Caco-2 (cell line): ENCODE data around the gene GREB1. TPM values are rescaled to one million over a fixed set of nuclear protein-coding genes. Genes with fewer than 3 reads are reported as not detected.

Experiments used
- BruUV-seq: library from RNA; stranded (reverse); fragments of 400-500 nt; replicated peaks from 2 replicates; lab custom pipeline; 2021; lab: Mats Ljungman, UMichigan
- CTCF ChIA-PET: fragments of 300-600 bp; sonication (Branson Sonifier 250); formaldehyde crosslinking; loops from one replicate; lab custom pipeline; 2022; ENCODE audit warnings: antibody characterized with exemption; lab: Charles Lee
- POLR2A ChIA-PET: fragments of 300-600 bp; sonication (Branson Sonifier 250); formaldehyde crosslinking; loops from one replicate; lab custom pipeline; 2022; ENCODE audit warnings: antibody characterized with exemption; lab: Charles Lee
- DNase-seq, 2 experiments: peaks; one replicate each; pipeline versions ENCODE4 v3.0.0 to v3.0.0-alpha.2; 2020 to 2022
- H3K27me3 ChIP-seq: replicated peaks from 2 replicates; pipeline ENCODE4 v1.6.0; 2011; ENCODE audit warnings: low read length; ENCODE audit not compliant: control insufficient read depth, insufficient read depth
- H3K36me3 ChIP-seq: 2 replicates; pipeline ENCODE4 v1.5.1; 2011; ENCODE audit warnings: low read length; ENCODE audit not compliant: control insufficient read depth, insufficient read depth
- H3K4me1 ChIP-seq: fragments of 250-450 bp; sonication (Bioruptor Pico); 2 replicates; pipeline ENCODE4 v1.5.1; 2020; ENCODE audit warnings: mild to moderate bottlenecking
- H3K4me3 ChIP-seq: 2 replicates; pipeline ENCODE4 v1.5.1; 2011; ENCODE audit warnings: low read depth, mild to moderate bottlenecking, control low read depth, low read length
- H3K9me3 ChIP-seq: fragments of 250-450 bp; sonication (Bioruptor Pico); 2 replicates; pipeline ENCODE4 v1.5.1; 2020; ENCODE audit warnings: mild to moderate bottlenecking, moderate library complexity
- H3K27ac Mint-ChIP-seq: one replicate; pipeline ENCODE4 v1.8.0; 2022; ENCODE audit warnings: mixed read lengths; ENCODE audit not compliant: unreplicated experiment
- H3K27me3 Mint-ChIP-seq: one replicate; pipeline ENCODE4 v1.8.0; 2022; ENCODE audit warnings: mixed read lengths; ENCODE audit not compliant: insufficient read depth, unreplicated experiment
- H3K36me3 Mint-ChIP-seq: one replicate; pipeline ENCODE4 v1.8.0; 2022; ENCODE audit warnings: mild to moderate bottlenecking, mixed read lengths; ENCODE audit not compliant: insufficient read depth, unreplicated experiment
- H3K4me1 Mint-ChIP-seq: one replicate; pipeline ENCODE4 v1.8.0; 2022; ENCODE audit warnings: low read depth, mixed read lengths; ENCODE audit not compliant: unreplicated experiment
- H3K4me3 Mint-ChIP-seq: one replicate; pipeline ENCODE4 v1.8.0; 2022; ENCODE audit warnings: mild to moderate bottlenecking, moderate library complexity, mixed read lengths; ENCODE audit not compliant: unreplicated experiment
- H3K9me3 Mint-ChIP-seq: one replicate; pipeline ENCODE4 v1.8.0; 2022; ENCODE audit warnings: mixed read lengths; ENCODE audit not compliant: unreplicated experiment
- CTCF ChIP-seq, 2 experiments: fragments of 200-600 bp in 1 of 2; IDR thresholded peaks; 1 replicate in 1 of 2; 2 replicates in 1 of 2; pipeline versions ENCODE4 v1.5.1 to v1.8.0; 2011 to 2022; ENCODE audit warnings: antibody characterized with exemption in 1 of 2, control low read depth in 1 of 2, inconsistent platforms in 1 of 2, low read depth in 1 of 2, low read length in 1 of 2, mild to moderate bottlenecking in 1 of 2, moderate library complexity in 1 of 2; ENCODE audit not compliant: insufficient read depth in 1 of 2, severe bottlenecking in 1 of 2, unreplicated experiment in 1 of 2
- intact Hi-C: fragments of 100-400 bp; cut with micrococcal nuclease; formaldehyde crosslinking; loops from one replicate; pipeline ENCODE4 v1.10.0; 2022; ENCODE audit not compliant: unreplicated experiment
- total RNA-seq: library from RNA; stranded (reverse); gene quantifications from 2 replicates; pipeline ENCODE4 v1.2.3, GENCODE V29; 2022

GREB1 gene
- total RNA-seq, 1 experiment from 2014 or later = 2.4 TPM

- no peaks in the 10 kb centered on the region for H3K36me3 Mint-ChIP-seq
- H3K36me3 ChIP-seq = no peaks in the 10 kb centered on the region
Measured at GRCh38 chr2:11566383-11566782, 32.5 kb downstream of the GREB1 start.

GRCh38 chr2:11567631-11568031 is 33.8 kb downstream of the GREB1 start:
- Histone ChIP-seq H3K36me3 (no peaks in the 10 kb centered on the region), H3K4me3 (no peak overlapping the region), H3K9me3 (no peaks in the 10 kb centered on the region), H3K4me1 (0 out of 2 replicates have a peak, but pooled peaks cover 3% of the 10 kb centered on the region), H3K27me3 (no peaks in the 10 kb centered on the region)
- ChIA-PET CTCF (no interaction called here), POLR2A (no interaction called here)
- no peak overlapping the region for H3K27ac Mint-ChIP-seq
- no peaks in the 10 kb centered on the region for H3K36me3 Mint-ChIP-seq
- no peak for TF ChIP-seq CTCF (IDR thresholded peaks at IDR 0.05; ENCODE audit: insufficient read depth in 1 of 2, low read depth in 1 of 2, low read length in 1 of 2, severe bottlenecking in 1 of 2, unreplicated experiment in 1 of 2)
- peaks cover 2% of the 10 kb centered on the region for H3K27me3 Mint-ChIP-seq
- no peak overlapping the region for H3K4me3 Mint-ChIP-seq
- H3K4me1 Mint-ChIP-seq = peaks cover 8% of the 10 kb centered on the region
- intact Hi-C loops = no loop called here
- H3K9me3 Mint-ChIP-seq = peaks cover 9% of the 10 kb centered on the region
- DNase-seq = peak in 1 of 2 experiments; percentile 19
- no TSS peak for BruUV-seq

More at GRCh38 chr2:11566383-11566782, 32.5 kb downstream of the GREB1 start:
- peaks cover 9% of the 10 kb centered on the region for H3K9me3 Mint-ChIP-seq
- Histone ChIP-seq H3K4me1 (0 out of 2 replicates have a peak, but pooled peaks cover 3% of the 10 kb centered on the region), H3K9me3 (no peaks in the 10 kb centered on the region), H3K4me3 (no peak overlapping the region), H3K27me3 (no peaks in the 10 kb centered on the region)
- CTCF ChIA-PET = no interaction called here
- POLR2A ChIA-PET = no interaction called here
- H3K4me3 Mint-ChIP-seq = no peak overlapping the region
- H3K27ac Mint-ChIP-seq = no peak overlapping the region
- no peak for TF ChIP-seq CTCF (IDR thresholded peaks at IDR 0.05; ENCODE audit: insufficient read depth in 1 of 2, low read depth in 1 of 2, low read length in 1 of 2, severe bottlenecking in 1 of 2, unreplicated experiment in 1 of 2)
- intact Hi-C loops = no loop called here
- no TSS peak for BruUV-seq
- DNase-seq = peak in 1 of 2 experiments; percentile 27
- peaks cover 2% of the 10 kb centered on the region for H3K27me3 Mint-ChIP-seq
- peaks cover 8% of the 10 kb centered on the region for H3K4me1 Mint-ChIP-seq

- H3K27me3 ChIP-seq = no peaks in the 10 kb centered on the region
- DNase-seq = peak in 1 of 2 experiments; percentile 25
- ChIA-PET POLR2A (no interaction called here), CTCF (interaction anchor here (0.6 kb wide), 1 partner anchor 103 kb away, joined by 3 read pairs; no protein-coding TSS in a partner anchor)
- intact Hi-C loops = no loop called here
- peaks cover 8% of the 10 kb centered on the region for H3K9me3 Mint-ChIP-seq
- no peaks in the 10 kb centered on the region for H3K36me3 Mint-ChIP-seq
- no peak overlapping the region for H3K4me3 ChIP-seq
- no peaks in the 10 kb centered on the region for H3K9me3 ChIP-seq
- no peak overlapping the region for H3K27ac Mint-ChIP-seq
- BruUV-seq = no TSS peak
- H3K36me3 ChIP-seq = no peaks in the 10 kb centered on the region
- TF ChIP-seq CTCF (IDR thresholded peaks at IDR 0.05; ENCODE audit: insufficient read depth in 1 of 2, low read depth in 1 of 2, low read length in 1 of 2, severe bottlenecking in 1 of 2, unreplicated experiment in 1 of 2) = no peak
- H3K27me3 Mint-ChIP-seq = peaks cover 2% of the 10 kb centered on the region
- no peak overlapping the region for H3K4me3 Mint-ChIP-seq
- peaks cover 7% of the 10 kb centered on the region for H3K4me1 Mint-ChIP-seq
- H3K4me1 ChIP-seq = 0 out of 2 replicates have a peak, but pooled peaks cover 3% of the 10 kb centered on the region
Measured at GRCh38 chr2:11568436-11568835, 34.6 kb downstream of the GREB1 start.
